GM21737 (cell line): ENCODE results near the gene MED14.
"Not testable (repeated sequence)": the region's sequence is repeated elsewhere in the genome, so short reads cannot be mapped to it uniquely, and the experiment has no call there.

Experiments
- ATAC-seq: cut with Tn5 transposase; IDR thresholded peaks from one replicate; pipeline ENCODE4 v1.9.1; 2021; ENCODE audit warnings: mild to moderate bottlenecking, moderate library complexity; ENCODE audit not compliant: unreplicated experiment

Gene MED14

DNA sequence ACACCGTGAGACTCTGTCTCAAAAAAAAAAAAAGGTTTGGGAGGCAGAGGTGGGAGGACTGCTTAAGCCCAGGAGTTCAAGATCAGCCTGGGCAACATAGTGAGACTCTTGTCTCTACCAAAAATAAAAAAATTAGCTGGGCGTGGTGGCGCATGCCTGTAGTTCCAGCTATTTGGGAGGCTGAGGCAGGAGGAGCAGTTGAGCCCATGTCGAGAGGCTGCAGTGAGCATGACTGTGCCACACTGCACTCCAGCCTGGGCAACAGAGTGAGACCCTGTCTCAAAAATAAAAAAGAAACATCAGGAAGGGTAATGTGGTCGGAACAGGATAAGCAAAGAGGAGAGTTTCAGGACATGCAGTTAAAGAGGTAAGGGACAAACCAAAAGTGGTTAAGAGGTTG lies 2.8 kb downstream of the MED14 start:
- not testable (repeated sequence) for ATAC-seq

DNA sequence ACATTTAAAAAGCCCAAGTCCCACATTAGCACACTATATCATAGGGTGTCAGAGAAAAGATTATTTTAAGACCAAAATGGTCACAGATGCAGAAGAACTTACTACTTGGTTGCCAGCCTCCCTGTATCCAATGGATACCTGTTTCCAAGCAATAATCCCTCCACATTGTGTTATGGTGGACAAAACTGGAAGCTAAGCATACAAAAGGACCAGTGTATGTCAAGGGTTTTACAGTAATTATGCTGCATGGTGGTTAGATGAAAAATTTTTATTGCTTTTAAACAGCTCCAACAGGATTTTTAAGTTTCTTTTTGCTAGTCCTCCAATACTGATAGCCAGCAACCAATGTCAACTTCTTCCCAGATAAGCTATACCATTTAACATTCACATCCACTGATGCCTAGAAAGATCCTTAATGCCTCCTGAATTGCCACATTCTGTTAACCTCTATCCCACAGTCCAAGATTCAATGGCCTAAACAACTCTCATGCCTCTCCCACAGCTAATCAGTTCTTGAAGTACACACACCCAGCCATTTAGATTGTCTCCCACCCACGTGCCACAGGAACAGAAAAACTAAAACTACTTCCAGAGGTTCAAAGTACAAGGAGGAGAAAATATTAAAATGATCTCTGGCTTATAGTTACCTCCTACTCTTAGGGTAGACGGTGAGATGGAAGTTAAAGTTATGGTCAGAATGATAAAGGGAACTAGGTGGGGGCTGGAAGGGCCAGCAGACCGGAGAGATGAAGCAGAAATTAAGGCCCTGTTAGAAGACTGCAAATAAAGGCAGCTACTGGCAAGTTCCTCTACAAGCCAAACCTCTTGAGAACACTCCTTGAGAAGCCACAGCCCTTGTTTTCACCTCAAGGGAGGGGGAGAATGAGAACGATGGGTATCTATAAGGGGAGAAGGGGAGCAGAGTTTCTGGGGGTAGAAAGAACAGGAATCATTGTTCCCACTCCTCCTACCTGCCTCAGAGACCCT lies 5.5 kb downstream of the MED14 start:
- no peak for ATAC-seq

GRCh38 chrX:40727581-40728252 lies 7.6 kb downstream of the MED14 start:
- ATAC-seq: no peak

GRCh38 chrX:40727093-40727492 lies 8.2 kb downstream of the MED14 start:
- ATAC-seq: no peak

- no peak for ATAC-seq
Measured at GRCh38 chrX:40722930-40723329, 12.4 kb downstream of the MED14 start.

GRCh38 chrX:40721489-40722106 lies 13.7 kb downstream of the MED14 start:
- no peak for ATAC-seq

GRCh38 chrX:40720792-40721191 lies 14.6 kb downstream of the MED14 start:
- ATAC-seq: no peak

GRCh38 chrX:40720339-40720738 lies 15.0 kb downstream of the MED14 start:
- ATAC-seq: no peak

GRCh38 chrX:40719731-40720130 lies 15.6 kb downstream of the MED14 start:
- ATAC-seq: no peak

DNA sequence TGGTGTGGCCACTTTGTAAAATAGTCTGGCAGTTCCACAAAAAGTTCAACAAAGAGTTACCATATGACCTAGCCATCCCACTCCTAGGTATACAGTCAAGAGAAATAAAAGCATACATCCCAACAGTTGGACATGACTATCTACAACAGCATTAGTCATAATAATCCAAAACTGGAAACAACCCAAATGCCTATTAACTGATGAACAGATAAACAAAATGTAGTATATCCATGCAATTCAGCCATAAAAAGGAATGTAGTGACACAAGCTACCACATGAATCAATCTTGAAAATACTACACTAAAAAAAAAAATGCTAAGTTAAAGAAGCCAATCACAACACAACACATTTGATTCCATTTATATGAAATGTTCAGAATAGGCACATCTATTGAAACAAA lies 16.1 kb downstream of the MED14 start:
- no peak for ATAC-seq

DNA sequence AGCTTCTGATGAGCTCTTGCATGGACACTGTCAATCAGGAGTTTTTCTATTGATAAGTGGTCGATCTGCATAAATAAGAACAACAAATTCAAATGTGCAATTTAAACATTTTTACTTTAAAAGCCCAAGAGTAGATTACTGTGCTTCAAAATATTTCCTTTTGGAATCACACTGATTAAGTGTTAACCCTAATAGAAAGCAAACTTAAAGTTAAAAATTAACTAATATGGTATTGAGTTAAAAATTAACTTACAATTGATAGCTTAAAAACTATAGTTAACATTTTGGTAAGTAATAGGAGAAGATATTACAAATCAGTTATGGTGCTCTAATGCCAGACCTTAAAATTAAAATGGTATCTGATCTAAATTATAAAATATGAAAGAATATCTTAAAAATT lies 25.9 kb downstream of the MED14 start:
- no peak for ATAC-seq

GRCh38 chrX:40705658-40706312 lies 29.6 kb downstream of the MED14 start:
- no peak for ATAC-seq

GRCh38 chrX:40700640-40701342 lies 34.6 kb downstream of the MED14 start:
- ATAC-seq: no peak

GRCh38 chrX:40698851-40699250 lies 36.5 kb downstream of the MED14 start:
- no peak for ATAC-seq

- no peak for ATAC-seq
Measured at GRCh38 chrX:40694802-40695201, 40.5 kb downstream of the MED14 start.

DNA sequence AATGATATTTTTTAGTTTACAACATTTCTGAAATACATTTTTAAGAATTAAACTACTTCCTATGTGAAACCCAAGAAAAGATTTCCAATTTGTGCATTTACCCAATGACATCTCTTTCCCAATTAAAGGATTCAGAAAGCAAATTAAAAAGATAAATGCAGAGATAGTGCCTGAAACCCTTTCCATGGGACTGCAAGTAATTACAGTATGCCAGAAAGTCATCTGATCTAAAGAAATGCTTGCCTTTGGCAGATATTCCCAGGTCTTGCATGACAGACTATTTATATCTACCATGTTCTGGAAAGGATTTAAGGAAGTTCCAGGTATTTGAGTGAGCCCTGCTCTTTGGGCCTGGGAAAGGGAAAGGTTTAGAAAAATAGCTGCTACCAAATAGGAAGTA lies 46.4 kb downstream of the MED14 start:
- ATAC-seq: no peak

DNA sequence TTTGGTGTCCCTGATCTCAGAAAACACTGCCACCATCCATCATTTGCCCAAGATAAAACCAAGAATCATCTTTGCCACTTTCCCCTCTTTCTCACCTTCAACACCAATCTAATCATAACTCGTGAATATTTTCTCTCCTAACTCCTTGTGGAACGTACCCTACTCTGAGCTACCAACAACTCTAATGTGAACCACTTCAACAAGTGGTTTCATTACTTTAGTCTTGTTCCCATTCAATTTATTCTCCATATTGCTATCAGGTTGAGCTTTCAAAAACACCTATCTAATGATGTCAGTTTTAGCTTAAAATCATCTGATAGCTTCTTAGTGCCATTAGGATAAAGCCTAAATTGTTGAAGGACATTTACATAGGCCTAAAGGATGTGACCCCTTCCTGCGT lies 48.2 kb downstream of the MED14 start:
- no peak for ATAC-seq

- ATAC-seq: no peak
Measured at GRCh38 chrX:40685362-40685918, 49.9 kb downstream of the MED14 start.

GRCh38 chrX:40684092-40684491 lies 51.2 kb downstream of the MED14 start:
- ATAC-seq: no peak

DNA sequence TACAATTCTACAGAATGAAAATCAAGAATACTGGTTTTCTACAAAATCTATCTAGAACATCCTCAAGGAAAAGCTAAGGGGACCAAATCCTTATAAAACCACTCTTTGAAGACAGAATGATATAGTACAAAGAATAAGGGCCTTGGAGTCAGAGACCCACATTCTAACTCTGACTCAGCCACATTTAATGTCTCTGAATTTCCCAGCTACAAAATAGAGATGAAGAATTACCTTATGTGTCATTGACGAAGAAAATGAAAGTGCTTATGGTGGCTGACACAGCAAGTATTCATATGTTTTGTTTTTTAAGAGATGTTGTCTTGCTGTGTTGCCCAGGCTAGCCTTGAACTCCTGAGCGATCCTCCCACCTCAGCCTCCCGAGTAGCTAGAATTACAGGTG lies 52.1 kb downstream of the MED14 start:
- ATAC-seq: no peak
